Stimulated activated CD8-positive, alpha-beta memory T cell treated with anti-CD3 and anti-CD28 coated beads, Interleukin-12 subunit alpha, Interleukin-12 subunit beta, amount 100 ng/mL, for 4 hours (primary cell): ENCODE data around the gene CAMKV.
A peak's percentile ranks its signal among the peaks of the same experiment; 100 is the strongest.
"Not testable (repeated sequence)": the region's sequence is repeated elsewhere in the genome, so short reads cannot be mapped to it uniquely, and the experiment has no call there.

Source experiments
- DNase-seq: peaks from one replicate; pipeline ENCODE4 v3.0.0-alpha.2; 2020; ENCODE audit warnings: low read depth

CAMKV gene

GRCh38 chr3:49869525-49870126, at the start of gene CAMKV:
CAMKV (minus strand) TSS chr3:49869906; CDS start chr3:49862388, 7,518 bp downstream.
- DNase-seq: no peak

DNA sequence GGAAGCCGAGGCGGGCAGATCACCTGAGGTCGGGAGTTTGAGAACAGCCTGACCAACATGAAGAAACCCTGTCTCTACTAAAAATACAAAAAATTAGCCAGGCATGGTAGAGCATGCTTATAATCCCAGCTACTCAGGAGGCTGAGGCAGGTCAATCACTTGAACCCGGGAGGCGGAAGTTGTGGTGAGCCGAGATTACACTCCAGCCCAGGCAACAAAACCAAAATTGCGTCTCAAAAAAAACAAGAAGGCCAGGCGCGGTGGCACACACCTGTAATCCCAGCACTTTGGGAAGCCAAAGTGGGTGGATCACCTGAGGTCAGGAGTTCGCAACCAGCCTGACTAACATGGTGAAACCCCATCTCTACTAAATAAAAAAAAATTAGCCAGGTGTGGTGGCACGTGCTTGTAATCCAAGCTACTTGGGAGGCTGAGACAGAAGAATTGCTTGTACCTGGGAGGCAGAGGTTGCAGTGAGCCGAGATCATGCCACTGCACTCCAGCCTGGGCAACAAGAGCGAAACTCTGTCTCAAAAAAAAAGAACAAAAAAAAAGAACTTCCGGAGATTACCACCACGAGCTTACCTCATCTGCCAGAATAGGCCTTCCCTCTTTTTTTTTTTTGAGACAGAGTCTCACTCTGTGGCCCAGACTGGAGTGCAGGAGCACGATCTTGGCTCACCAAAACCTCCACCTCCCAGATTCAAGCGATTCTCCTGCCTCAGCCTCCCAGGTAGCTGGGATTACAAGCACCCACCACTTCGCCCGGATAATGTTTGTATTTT, 48.3 kb upstream of the CAMKV start:
- not testable (repeated sequence) for DNase-seq

DNA sequence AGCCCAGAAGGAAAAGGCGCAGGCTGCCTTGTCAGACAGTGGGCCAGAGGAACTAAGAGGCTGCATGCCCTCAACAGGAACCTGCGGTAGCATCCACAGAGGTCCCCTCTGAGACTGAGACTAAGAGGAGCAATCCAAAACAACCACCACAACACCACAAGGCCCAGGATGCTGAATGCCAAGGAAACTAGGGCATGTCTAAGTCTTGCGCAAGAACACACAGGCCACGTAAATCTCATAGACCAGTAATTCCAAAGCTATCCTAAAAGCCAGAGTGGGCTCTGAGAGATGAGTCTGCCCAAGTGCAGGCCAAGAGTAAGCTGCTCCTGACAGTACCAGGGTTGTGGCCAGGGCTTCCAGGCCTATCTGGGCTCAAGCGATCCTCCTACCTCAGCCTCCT, 47.0 kb upstream of the CAMKV start:
- DNase-seq: no peak

GRCh38 chr3:49914906-49915305, 45.2 kb upstream of the CAMKV start:
- DNase-seq: no peak

GRCh38 chr3:49912881-49913281, 43.2 kb upstream of the CAMKV start:
- DNase-seq: no peak

DNA sequence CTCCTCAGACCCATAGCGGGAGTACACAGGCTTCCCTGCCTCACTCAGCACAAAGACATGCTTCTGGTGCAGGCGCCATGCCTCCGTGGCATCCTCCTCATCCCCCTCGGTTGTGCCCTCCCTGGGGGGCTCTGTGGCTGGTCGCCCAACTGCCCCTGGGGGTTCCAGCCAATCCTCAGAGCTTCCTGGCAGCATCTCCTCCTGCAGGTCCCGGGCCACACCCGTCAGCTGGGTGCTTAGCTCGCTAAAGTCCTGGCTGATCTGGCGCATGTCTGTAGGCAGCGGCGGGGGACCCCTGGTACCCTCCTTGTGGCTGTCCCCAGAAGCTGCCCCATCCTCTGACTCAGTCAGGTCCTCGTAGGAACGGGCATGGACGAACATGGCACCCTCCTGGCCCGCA, 41.9 kb upstream of the CAMKV start:
- no peak for DNase-seq

DNA sequence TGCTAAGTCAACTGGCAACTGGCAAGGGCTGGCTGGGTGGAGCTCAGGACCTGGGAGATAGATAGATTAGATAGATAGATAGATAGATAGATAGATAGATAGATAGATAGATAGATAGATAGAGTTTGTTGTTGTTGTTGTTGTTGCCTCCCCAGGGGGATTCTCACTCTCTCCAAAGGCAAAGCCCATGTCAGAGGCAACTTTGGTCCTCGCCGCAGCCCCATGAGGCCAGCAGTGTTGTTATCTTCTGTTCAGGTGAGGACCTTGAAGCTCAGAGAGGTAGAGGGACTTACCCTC, 41.4 kb upstream of the CAMKV start:
- DNase-seq: no peak

DNA sequence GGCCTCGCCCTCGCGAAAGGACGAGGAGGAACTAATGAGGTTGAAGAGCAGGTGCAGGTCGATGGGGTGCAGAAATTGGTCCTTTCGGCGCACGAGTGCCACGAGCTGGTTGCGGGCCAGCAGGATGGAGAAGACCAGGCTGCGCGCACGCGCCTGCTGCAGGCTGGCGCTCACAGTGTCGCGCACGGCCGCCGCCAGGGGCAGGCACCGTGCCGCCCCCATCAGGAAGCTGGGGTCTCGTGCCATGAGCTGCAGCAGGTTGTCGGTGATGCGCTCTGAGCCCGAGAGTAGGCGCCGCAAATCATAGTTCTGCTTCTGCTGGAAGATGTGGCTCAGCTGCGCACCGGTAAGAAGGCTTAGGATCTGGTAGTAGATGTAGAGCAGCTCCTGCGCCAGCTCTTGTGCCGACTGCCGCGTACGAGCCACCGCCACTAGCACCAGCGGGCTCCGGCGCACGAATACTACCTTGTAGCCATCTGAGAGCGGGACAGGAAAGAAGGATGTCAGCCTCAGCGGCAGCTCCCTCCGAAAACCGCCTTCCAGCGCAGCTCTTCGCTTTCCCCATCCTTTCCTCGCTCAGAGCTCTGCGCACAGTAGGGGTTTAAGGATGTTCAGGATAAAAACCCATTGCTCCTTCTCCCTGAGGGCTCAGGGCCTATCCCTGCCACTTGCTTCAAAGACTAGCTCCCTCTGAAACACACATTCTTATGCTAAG, 40.9 kb upstream of the CAMKV start:
- no peak for DNase-seq

DNA sequence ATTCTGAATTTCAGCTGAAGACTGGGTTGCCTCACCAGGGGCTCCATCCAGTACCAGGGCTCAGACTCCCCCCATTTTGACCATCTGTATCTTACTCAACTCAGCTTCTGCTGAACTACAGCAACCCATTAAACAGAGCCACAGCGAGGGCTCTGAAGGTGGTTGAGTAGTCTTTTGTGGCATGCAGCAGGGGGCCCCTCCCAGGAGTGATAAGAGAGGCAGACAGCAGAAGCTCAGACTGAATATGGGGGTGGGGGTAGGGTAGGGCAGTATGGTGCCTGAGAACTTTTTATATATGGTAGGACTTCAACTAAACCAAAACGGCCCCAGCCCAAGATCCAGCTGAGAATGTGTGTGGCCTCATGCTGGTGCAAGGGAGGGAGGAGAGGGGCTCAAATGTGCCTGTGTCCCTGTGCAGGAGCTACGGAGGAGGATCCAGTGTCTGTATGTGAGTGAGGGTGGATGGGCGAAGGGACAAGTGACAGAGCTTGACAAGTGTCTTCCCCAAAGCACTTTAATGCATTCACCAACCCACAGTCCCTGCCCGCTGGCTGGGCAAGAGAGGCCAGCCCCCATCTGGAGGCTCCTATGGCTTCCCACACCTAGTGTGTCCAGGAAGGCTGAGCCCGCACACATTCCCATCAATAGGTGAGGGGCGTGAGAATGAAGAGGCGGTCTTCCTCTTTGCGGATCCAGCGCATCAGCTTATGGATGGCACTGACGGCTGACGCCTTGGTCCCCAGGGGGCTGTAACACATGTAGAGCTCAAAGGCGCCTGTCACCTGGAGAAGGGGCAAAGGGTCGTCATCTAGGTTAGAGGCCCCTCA, 38.9 kb upstream of the CAMKV start:
- no peak for DNase-seq

DNA sequence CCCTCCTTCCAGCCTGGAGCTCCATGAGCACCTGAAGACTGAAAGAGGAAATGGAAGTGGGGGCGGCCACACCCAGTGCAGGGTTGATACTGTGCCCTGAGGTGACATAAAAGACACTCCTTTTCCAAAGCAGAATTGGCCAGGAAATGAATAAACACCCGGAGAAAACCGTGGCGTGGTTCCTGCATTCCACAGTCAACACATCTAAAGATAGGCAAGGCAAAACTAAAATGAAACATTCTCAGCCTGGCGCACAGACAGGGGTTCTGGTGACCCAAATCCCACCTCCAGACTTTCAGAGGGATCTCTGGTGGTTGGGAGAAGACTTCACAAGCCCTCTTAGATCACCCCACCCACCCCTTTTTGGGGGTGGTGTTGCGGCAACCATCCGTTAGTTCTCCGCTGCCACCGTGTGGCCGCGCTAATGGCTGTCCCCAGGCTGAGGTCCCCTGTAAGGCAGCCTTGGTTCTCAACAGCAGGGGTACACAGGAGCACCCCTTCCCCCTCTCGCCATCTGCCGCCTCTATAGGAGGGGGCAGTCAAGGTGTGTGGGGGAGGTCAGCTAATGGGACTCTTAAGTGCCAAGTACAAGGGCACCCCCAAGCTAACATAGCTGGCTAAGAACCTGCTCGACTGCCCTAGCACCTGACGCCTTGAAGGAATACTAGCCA, 36.5 kb upstream of the CAMKV start:
- peak; percentile 20 for DNase-seq

GRCh38 chr3:49904448-49904847, 34.7 kb upstream of the CAMKV start:
- DNase-seq: not testable (repeated sequence)

DNA sequence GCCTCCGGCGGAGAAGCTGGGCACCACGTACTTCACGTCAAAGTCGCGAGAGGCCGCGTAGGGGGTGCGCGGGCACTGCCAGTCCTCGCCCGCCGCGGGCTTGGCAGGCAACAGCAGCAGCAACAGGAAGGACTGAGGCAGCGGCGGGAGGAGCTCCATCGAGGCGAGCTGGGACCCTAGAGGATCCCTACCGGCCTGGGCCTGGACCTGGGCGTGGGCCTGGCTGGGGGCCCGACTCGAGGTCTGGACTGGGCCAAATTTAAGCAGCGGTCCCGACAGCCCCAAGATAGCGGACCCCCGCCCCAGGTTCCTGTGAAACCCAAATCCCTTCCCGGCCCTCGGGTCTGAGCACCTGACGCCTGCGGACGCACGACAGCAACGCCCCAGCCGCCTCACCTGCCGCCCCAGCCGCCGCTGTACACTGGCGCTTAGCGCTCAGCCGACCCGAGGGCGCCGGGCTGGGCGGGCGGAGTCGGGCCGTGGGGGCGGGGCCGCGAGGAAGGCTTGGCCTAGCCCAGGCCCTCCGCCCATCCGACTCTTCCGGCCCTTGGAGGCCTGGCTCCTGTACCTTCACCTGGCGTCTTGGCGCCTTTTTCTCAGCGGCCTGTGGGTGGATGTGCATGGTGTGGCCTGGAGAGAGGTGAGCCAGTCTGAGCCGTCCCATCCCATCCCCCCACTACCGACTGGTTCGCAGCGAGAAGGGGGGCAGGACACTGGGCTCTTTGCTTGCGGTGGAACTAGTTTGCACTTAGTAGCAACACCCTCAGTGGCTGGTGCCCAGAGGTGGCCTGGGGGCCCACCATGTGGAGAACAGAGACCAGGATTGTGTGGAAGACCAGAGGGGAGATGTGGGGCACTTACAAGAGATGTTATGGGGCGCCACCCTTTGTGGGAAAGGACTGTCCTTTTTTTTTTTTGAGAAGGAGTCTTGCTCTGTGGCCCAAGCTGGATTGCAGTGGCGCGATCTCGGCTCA, 34.0 kb upstream of the CAMKV start, which contains the start of gene MST1R:
Gene MST1R (minus strand): TSS at position 423 of the 974 bp plus-strand sequence. CDS start 264 bp downstream, at position 159.
- DNase-seq: peak; percentile 68

- no peak for DNase-seq
These were observed 33.0 kb upstream of the CAMKV start for GRCh38 chr3:49902511-49903345.

GRCh38 chr3:49901366-49902339, 31.9 kb upstream of the CAMKV start:
- no peak for DNase-seq

DNA sequence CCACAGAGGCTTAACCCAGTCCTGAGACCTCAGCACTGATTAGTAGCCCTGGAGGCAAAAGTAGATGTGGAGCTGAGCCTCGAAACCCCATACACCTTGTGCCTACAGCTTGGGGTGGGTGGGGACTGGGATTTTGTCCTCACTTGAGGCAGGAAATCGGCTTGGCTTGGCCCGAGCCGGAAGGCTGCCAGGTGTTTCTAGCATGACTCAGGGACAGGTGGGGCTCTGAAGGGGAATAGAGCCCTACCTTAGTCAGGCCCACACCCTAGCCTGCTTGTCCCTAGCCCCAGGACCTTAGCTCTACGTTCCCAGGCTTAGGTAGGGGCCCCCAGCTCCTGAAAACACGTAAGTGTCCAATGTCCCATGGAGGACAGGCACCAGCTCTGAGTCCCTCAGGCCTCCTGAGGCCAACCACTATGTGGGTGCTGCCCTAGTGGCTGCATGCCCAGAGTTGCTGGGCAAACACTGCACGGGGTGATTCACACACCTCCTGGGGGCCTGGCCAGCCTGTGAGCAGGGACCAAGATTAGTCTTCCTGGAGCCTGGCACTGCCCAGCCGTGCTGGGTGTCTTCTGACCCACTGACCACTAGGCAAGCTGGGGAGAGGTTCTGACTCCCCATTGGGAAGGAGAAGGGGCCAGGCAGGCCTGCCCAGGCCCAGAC, 30.9 kb upstream of the CAMKV start:
- no peak for DNase-seq

DNA sequence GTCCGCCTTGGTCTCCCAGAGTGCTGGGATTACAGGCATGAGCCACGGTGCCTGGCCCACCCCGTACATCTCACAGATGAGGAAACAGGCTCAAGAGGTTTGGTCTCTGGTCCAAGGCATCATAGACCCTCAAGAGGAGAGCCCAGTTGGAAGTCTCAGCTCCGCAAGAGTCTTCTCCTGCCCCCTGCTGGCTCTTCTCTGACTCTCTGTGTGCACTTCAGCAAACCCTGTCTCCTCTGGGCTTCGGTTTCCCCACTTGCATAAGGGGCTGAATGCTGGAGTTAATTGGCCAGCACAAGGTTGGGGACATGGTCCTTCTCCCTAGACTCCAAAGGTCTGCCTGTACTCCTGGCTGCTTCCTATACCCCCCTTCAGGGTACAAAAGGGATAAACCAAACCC, 30.1 kb upstream of the CAMKV start:
- DNase-seq: no peak

GRCh38 chr3:49898991-49899390, 29.3 kb upstream of the CAMKV start:
- no peak for DNase-seq

GRCh38 chr3:49896345-49896744, 26.6 kb upstream of the CAMKV start:
- no peak for DNase-seq
